Brain microvascular endothelial cell (primary cell): ENCODE measurements around the gene ADAMTS15.

Experiments used
- DNase-seq: peaks from one replicate; pipeline ENCODE4 v3.0.0-alpha.2; 2020
- H3K27ac ChIP-seq: fragments of 250-450 bp; sonication (Bioruptor Pico); 2 replicates; pipeline ENCODE4 v1.5.1; 2020; ENCODE audit warnings: mild to moderate bottlenecking, moderate library complexity
- H3K27me3 ChIP-seq: fragments of 250-450 bp; sonication (Bioruptor Pico); replicated peaks from 2 replicates; pipeline ENCODE4 v1.5.1; 2020; ENCODE audit warnings: mild to moderate bottlenecking
- H3K36me3 ChIP-seq: fragments of 250-450 bp; sonication (Bioruptor Pico); replicated peaks from 2 replicates; pipeline ENCODE4 v1.5.1; 2020; ENCODE audit warnings: mild to moderate bottlenecking
- H3K4me3 ChIP-seq: 2 replicates; pipeline ENCODE4 v1.5.1; 2011; ENCODE audit warnings: low read depth, mild to moderate bottlenecking, control low read depth, low read length, moderate library complexity
- CTCF ChIP-seq: IDR thresholded peaks from 2 replicates; pipeline ENCODE4 v1.5.1; 2011; ENCODE audit warnings: low read depth, mild to moderate bottlenecking, moderate library complexity, low read length, control low read depth, inconsistent platforms; ENCODE audit errors: missing control alignments
- in situ Hi-C: cut with HindIII; loops from 2 replicates; pipeline ENCODE4 v1.10.0; 2017; ENCODE audit warnings: low sequenced_read_pairs, low pct_ligation_motif_present

Gene ADAMTS15

GRCh38 chr11:130510407-130511006 lies 62.1 kb downstream of the ADAMTS15 start:
- TF ChIP-seq CTCF: no peak
- Histone ChIP-seq H3K27ac (no peak overlapping the region), H3K27me3 (no peaks in the 10 kb centered on the region), H3K4me3 (no peak overlapping the region), H3K36me3 (no peaks in the 10 kb centered on the region)
- DNase-seq: peak; percentile 60
- in situ Hi-C loops: no loop called here

DNA sequence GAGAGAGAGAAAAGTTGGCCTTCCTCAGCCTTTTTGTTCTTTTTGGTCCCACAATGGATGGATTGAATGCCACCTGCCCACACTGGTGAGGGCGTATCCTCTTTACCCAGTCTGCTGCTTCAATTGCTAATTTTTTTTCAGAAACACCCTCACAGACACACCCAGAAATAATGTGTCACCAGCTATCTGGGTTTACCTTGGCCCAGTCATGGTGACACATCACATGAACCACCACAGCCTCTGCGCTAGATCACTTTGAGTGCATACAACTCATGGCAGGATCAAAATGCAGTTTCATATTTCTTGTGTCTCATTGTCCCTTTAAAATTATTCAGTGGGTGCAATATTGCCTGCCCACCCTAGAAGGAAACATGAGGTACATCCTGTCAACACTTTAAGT lies 63.3 kb downstream of the ADAMTS15 start:
- DNase-seq: no peak
- in situ Hi-C loops: no loop called here
- Histone ChIP-seq H3K27me3 (no peaks in the 10 kb centered on the region), H3K27ac (no peak overlapping the region), H3K4me3 (no peak overlapping the region), H3K36me3 (no peaks in the 10 kb centered on the region)
- TF ChIP-seq CTCF: no peak

DNA sequence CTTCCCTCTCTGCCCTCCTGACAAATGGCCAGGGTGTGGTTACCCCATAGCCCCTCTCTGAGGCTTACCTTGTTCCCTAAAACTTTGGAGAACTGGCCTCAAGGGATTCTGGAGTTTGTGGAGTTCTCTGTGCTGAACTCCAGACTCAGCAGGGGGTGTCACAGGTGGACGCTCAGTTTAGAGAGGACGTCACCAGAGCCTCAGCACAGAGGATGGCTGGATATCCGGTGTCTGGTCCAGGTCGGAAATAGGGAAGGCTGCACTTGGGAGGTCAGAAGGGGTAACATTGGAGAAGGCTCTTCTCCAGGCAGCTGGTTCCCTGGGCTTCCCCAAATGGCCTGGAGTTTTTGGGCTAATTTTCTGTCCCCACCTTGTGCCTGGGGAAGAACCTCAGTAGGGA lies 64.2 kb downstream of the ADAMTS15 start:
- no peaks in the 10 kb centered on the region for H3K36me3 ChIP-seq

DNA sequence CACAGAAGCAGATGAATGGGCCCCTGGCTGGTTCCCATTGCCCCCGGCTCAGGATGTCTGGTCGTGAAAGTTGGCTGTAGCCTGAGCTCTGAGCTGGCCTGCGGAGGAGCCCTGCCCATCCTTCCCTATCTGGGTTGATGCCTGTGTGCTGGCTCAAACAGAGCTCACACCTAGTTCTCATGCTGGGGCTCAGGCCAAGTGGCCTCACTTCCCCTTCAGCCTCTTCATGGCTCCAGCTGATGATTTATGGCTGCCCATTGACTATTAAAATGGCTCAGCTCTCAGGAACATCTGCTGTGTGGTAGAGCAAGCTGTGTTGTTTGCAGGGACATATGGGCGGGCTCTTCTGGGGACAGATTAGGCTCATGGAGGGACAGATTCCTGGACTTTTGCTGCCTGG lies 64.7 kb downstream of the ADAMTS15 start:
- no peak for DNase-seq
- Histone ChIP-seq H3K36me3 (no peaks in the 10 kb centered on the region), H3K27ac (no peak overlapping the region), H3K27me3 (no peaks in the 10 kb centered on the region), H3K4me3 (no peak overlapping the region)
- in situ Hi-C loops: no loop called here
- TF ChIP-seq CTCF: no peak

More for the DNA sequence above, 64.2 kb downstream of the ADAMTS15 start:
- no peak for DNase-seq
- no peak overlapping the region for H3K4me3 ChIP-seq
- H3K27ac ChIP-seq: no peak overlapping the region
- no peak for TF ChIP-seq CTCF
- no peaks in the 10 kb centered on the region for H3K27me3 ChIP-seq
- in situ Hi-C loops: no loop called here

DNA sequence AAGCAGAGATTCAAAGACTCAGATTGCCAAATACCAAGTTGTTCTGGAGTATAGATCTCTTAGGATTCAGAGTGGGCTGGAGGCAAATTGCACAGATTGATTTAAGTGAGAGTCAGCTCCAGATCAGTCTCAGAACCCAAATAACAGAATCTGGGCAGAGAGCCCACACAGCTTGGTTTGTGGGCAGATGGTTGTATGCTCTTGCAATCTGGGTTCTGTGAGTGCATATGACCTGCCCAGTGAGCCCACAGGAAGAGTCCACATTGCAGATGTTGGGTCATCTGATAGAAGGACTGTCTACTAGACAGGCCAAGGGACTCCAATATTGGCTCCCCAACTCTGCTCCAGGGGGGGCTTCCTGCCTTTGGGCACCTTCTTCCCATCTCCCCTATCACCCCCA lies 65.9 kb downstream of the ADAMTS15 start:
- no peak for DNase-seq
- in situ Hi-C loops: no loop called here
- no peak overlapping the region for H3K4me3 ChIP-seq
- no peaks in the 10 kb centered on the region for H3K36me3 ChIP-seq
- H3K27ac ChIP-seq: no peak overlapping the region
- no peaks in the 10 kb centered on the region for H3K27me3 ChIP-seq
- TF ChIP-seq CTCF: no peak

- Histone ChIP-seq H3K4me3 (no peak overlapping the region), H3K27ac (no peak overlapping the region), H3K27me3 (no peaks in the 10 kb centered on the region), H3K36me3 (no peaks in the 10 kb centered on the region)
- TF ChIP-seq CTCF: no peak
- in situ Hi-C loops: no loop called here
- no peak for DNase-seq
Measured at GRCh38 chr11:130514851-130515250, 66.4 kb downstream of the ADAMTS15 start.
